HG03439 (cell line): ENCODE measurements around the gene OSBPL6.
A peak's percentile ranks its signal among the peaks of the same experiment; 100 is the strongest.
"Not testable (repeated sequence)": the region's sequence is repeated elsewhere in the genome, so short reads cannot be mapped to it uniquely, and the experiment has no call there.

ENCODE experiments used
- ATAC-seq: cut with Tn5 transposase; IDR thresholded peaks from one replicate; pipeline ENCODE4 v1.9.1; 2021; ENCODE audit warnings: mild to moderate bottlenecking, moderate library complexity; ENCODE audit not compliant: unreplicated experiment

OSBPL6 gene

DNA sequence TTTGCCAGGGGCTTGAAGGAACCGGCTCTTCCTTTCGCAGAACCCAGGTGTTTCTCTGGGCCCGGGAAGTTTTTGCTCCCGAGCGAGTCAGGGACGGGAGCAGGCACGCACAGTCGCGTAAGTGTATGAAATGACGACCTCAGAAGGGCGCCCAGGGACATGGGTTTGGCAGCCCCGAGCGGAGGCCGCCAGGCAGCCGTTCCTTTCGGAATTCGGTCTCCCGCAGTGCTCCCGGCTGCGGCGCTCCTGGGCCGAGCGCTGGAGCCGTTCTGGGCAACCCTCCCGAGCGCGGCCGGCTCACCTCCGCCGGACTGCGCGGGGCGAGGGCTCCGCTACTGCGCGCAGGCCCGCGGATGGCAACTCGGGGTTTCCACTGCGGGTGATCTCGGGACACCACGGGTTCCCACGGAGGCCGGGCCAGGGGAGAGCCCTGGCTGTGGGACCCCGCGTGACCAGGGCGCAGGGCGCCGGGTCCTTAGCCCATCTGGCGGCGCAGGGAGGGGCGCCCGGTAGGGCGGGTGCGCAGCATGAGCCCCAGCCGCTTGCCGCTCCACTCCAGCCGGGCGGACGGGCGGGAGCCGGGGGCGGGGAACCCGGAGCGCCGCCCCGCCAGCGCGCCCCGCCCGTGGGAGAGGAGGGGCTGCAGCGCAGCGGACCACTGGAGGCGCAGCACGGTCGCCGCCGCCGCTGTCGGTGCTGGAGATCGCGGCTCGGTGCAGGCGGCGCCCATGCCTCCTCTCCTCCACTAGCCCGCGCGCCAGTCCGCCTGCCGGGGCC is at the start of gene OSBPL6:
Gene OSBPL6, plus strand, starts transcription at position 690 of the 777 bp plus-strand sequence. CDS start 111,673 bp downstream, outside the sequence.
- ATAC-seq = peak; percentile 87

DNA sequence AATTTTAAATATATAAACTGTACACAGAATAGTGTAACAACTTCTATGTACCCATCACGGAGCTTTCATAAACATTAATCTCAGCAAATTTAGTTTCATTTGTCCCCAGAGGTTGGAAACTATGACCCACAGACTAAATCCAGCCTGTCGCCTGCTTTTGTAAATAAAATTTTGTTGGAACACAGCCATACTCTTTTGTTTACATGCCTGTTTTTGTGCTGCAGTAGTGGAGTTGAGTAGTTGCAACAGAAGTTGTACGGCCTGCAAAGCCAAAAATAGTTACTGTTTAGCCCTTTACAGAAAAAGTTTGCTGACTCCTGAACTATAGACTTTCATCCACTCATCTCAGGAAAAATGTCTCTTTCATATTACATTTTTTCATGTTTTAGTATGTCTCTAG is 42.3 kb upstream of the OSBPL6 start:
- ATAC-seq = no peak

DNA sequence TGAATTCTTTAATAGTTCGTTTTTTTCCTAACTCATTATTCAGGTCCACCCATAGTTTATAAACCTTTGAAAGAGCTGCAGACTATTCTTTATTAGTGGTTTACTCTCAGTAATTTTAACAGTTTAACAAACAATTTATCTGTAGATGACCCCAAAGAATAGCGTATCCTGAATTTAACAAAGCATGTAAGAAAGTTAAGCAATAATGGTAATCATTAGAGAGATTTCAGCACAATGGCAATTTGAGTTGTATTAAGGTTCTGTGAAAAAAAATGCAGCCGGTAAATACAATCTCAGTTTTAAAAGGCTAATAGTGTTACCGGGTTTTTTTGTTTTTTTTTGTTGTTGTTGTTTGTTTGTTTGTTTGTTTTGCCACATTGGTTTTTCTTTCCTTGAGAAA is 41.8 kb upstream of the OSBPL6 start:
- no peak for ATAC-seq

DNA sequence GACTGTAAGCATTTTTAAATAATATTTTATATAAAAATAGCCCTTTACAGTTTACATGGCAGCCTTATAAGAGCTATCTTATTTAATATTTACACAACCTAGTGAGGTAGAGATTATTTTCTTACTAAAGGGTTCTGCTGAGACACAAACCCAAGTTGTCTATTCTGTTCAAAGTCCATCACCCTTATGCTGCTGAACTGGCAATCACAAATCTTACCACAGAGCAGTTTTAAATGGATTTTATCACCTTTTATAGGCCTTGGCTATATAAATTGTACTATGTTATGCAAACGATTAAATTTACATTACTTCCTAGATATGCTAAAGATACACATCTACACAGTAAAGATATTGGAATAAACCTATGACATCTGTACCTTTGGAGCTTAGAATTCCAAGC is 41.3 kb upstream of the OSBPL6 start:
- no peak for ATAC-seq

DNA sequence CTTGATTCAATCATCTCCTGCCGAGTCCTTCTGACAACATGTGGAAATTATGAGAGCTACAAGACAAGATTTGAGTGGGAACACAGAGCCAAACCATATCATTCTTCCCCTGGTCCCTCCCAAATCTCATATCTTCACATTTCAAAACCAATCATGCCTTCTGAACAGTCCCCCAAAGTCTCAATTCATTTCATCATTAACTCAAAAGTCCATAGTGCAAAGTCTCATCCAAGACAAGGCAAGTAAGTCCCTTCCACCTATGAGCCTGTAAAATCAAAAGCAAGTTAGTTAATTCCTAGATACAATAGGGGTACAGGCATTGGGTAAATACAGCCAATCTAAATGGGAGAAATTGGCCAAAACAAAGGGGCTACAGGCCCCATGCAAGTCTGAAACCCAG is 40.4 kb upstream of the OSBPL6 start:
- not testable (repeated sequence) for ATAC-seq

DNA sequence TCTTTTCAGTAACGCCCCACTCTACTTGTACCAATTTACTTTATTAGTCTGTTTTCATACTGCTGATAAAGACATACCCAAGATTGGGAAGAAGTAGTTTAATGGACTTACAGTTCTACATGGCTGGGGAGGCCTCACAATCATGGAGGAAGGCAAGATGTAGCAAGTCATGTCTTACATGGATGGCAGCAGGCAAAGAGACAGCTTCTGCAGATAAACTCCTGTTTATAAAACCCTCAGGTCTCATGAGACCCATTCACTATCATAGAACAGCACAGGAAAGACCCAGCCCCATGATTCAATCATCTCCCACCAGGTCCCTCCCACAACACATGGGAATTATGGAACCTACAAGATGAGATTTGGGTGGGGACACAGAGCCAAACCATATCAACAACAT is 38.8 kb upstream of the OSBPL6 start:
- ATAC-seq = no peak

DNA sequence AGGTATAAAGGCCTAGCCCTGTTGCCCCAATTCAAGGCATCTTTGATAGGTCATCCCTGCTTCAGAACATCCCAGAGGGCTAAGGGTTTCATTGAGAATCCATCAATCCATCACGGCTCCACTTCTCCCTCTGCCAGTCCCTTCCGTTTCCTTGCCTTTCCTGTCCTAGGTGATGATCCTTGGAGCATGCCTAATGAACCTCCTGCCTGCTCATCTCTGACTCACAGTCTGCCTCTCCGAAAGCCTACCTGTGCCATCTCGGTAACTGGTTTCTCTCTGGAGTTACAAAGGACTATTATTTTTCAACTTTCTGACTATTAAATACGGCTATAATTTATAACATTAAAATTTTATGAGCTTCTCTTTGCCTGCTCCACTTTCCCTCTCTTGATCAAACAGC is 36.7 kb upstream of the OSBPL6 start:
- ATAC-seq = no peak

DNA sequence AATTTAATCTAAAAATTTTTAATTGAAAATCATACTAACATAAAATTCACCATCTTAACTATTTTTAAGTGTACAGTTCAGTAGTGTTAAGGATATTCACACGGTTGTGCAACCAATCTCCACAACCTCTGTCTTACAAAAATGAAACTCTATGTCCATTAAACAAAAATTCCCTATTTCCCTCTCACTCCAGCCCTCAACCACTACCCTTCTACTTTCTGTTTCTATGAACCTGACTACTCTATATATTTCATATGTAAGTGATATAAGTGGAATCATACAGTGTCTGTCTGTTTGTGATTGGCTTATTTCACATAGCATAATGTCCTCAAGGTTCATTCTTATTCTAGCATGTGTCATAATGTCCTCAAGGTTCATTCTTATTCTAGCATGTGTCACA is 34.3 kb upstream of the OSBPL6 start:
- ATAC-seq = no peak

DNA sequence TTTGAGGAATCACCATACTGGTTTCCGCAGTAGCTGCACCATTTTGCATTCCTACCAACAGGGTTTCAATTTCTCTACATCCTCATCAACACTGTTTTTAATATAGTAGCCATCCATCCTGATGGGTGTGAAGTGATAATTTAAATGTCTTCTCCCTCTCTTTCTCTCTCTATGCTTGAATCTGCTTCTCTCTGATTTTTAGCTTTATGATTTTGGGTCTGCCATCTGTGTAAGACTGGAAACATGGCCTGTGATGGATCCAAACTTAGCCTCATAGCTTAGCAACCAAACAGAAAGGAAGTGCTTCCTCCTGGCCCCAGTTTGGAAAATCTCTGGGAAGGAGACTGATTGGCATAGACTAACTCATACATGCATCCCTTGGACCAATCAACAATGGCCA is 33.7 kb upstream of the OSBPL6 start:
- no peak for ATAC-seq

DNA sequence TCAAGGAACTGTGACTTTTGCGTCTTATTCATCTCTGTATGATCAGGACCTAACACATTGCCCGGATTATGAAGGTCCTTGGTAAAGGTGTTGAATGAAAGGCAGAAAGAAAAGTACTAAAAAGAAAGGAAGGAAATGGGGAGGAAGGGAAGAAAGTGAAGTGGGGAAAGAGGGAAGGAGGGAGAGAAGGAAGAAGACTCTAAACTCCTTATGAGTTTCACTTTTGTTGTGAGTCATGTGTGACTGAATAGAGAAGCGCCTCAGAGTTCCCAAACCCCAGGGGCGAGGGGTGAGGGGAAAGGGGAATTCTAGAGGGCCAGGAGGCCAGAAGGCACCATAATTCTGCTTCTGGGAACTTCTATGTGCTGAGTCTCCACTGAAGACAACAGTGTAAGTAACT is 30.9 kb upstream of the OSBPL6 start:
- no peak for ATAC-seq

DNA sequence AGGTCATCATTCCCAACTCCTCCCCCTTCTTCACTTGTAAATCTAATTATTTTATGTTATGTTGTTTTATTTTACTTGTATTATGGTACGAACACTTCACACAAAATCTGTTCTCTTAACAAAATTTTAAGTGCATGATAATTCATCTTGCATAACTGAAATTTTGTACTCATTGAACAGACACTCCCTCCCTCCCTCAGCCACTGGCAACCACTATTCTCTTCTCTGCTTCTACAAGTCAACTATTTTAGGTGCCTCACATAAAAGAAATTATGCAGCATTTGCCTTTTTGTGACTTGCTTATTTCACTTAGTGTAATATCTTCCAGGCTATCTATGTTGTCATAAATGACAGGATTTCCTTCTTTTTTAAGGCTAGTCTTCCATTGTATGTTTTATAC is 30.4 kb upstream of the OSBPL6 start:
- no peak for ATAC-seq

DNA sequence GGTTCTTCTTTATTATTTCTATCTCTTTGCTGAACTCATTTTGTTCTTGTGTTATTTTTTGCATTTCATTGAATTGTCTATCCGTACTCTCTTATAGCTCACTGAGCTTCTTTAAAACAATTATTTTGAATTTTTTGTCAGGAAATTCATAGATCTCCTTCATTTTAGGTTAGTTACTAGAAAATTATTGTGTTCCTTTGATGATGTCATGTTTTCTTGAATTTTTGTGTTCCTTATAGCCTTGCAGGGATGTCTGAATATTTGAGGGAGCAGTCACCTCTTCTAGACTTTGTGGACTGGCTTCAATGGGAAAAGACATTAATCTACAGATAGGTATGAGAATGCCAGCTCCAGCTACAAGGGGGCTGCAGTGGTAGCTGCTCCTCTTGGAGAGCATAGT is 20.7 kb upstream of the OSBPL6 start:
- no peak for ATAC-seq

DNA sequence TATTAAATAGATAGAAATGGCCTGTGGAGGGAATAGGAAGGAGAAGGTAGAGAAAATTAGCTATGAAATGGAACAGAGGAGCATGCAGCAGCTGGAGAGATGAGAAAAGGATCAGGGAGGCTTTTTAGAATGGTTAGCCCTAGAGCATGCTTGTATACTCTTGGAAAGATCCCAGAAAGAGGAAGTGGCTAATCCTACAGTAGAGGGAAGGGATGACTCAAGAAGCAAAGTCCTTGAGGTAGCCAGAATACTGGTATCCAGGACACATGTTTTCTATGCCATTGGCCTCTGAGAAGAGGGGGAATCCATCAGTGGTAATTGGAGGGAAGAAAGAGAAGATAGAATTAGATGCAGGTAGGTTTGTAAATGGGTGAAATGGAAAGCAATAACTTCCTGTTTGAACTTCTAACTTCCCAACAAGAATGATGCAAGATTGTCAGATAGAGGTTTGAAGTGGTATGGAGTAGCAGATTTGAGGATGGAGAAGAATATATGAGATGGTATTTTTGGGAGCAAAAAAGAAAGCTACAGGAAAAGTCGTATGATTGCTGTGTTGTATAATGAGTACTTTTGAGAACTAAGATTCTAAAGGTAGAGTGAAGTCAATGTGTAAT is 17.1 kb upstream of the OSBPL6 start:
- ATAC-seq = no peak

DNA sequence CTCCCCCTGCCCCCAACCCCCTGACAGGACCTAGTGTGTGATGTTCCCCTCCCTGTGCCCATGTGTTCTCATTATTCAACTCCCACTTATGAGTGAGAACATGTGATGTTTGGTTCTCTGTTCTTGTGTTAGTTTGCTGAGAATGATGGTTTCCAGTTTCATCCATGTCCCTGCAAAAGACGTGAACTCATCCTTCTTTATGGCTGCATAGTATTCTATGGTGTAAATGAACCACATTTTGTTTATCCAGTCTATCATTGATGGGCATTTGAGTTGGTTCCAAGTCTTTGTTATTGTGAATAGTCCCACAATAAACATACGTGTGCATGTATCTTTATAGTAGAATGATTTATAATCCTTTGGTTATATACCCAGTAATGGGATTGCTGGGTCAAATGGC is 13.7 kb upstream of the OSBPL6 start:
- not testable (repeated sequence) for ATAC-seq

DNA sequence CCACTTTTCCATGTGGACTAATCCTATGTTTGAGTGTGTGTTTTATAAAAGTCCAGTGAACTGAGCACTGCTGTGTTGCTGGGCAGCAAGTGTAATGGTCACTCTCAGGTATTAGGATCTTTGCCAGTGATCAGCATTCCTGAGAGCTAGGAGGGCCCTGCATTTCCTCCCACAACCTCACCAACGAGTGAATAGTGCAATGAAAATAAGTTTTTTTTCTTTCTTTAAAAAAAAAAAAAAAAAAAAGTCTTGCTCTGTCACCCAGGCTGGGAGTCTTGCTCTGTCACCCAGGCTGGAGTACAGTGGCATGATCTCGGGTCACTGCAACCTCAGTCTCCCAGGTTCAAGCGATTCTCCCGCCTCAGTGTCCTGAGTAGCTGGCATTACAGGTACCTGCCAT is 6.5 kb upstream of the OSBPL6 start:
- no peak for ATAC-seq

DNA sequence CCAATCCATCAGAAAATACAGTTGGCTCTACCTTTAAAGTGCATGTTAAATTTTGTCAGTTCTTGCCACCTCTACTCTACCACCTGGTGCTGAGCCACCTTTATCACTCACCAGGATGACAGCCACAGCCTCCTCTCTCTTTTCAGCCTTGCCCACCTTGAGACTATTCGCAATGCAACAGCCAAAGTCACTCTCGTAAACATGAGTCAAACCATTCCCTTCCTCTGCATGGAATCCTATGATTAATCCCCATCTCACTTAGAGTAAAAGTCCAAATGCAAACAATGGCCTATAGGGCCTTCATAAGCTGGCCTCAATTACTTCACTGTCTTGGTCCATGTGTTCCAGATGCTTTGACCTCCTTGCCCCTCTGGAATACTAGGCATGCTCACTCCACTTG is 5.8 kb upstream of the OSBPL6 start:
- no peak for ATAC-seq

DNA sequence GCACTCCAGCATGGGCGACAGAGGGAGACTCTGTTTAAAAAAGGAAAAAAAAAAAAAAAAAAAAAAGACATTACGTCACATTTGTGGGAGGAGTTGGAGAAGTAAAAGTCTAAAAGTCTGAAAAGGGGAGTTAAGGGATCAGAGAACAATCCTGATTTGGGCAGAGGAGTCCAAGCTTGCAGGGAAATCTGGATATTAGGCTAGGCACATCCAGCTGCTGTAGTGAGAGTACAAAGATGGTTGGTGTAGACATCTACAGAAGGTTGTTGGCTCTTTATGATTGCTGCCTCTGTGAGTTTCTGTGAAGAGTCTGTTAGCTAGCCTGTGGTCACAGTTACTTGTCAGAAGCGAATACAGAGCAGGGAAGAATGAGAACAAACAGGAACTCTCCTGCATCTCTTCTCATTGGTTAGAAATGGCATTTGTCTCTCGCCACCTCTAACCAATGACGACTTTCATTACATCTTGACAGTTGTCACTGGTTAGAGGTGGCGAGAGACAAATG is 3.3 kb upstream of the OSBPL6 start:
- ATAC-seq = no peak

DNA sequence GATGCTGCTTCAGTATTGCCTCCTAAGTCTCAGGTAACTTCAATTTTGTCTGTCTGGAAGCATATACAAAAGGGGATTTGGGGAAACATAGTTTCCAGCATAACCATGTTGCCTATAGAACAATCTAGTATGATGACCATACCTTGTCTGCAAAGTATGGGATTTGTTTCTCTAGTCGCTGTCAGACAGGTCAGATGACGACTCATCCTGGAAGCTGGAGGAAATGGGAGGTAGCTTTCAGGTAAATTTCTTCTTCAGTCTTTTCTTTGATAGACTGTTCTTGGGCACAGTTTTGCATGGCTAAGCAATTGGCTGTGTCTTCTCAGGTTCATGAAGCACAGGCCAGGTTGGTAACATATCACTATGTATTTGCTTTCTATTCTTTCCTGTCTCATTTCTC is 2.8 kb upstream of the OSBPL6 start:
- no peak for ATAC-seq

DNA sequence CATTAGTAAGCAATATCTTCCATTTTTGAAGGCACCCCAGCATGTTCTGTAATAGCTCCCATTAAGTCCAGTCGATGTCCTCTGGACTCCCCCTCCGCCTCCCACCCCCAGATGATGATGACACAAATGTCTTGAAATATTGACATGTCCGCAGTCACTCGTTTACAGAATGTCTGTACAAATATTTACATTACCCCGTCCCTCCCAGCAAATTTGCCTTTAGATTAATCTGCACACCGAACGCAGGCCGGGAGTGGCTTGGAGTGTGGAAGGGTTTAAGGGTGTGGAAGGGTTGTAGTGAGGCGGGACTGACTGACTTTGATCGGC is 853 bp upstream of the OSBPL6 start:
- no peak for ATAC-seq

DNA sequence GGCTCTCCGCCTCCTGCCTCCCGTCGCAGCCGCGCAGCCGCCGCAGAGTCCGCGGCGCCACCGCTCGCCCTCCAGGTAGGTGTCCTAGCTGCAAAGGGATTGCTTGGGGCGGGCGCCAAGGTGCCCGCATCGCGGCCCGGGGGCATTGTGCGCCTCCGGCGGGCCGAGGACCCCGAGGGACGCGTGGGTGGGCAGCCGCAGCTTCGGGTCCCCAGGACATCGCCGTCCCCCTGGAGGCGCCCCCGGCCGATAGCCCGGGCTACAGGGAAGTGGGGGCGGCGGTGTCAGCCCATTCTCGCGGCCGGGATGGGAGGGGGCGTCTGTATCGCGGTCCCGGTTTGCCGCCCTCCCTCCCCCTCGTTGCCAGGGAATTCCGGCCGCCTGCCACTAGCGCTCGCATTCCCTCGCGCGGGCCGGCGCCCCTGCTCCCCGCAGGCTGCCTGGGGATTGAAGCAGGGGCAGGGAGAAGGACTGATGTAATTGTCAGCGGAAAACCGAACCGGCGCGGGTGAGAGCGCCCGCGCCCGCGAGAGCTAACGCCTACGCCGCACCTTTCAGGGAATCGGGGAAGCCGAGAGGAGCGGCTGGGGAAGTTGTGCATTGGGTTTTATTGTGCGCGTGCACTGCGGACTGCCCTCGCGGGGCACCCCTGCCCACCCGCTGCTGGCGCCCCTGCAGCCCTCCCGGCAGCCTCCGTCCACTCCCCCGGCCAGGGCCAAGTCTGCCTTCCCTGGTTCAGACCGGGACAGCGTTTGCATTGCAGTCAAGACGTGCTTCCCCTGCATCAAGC is 483 bp downstream of the OSBPL6 start:
- ATAC-seq = peak; percentile 21

DNA sequence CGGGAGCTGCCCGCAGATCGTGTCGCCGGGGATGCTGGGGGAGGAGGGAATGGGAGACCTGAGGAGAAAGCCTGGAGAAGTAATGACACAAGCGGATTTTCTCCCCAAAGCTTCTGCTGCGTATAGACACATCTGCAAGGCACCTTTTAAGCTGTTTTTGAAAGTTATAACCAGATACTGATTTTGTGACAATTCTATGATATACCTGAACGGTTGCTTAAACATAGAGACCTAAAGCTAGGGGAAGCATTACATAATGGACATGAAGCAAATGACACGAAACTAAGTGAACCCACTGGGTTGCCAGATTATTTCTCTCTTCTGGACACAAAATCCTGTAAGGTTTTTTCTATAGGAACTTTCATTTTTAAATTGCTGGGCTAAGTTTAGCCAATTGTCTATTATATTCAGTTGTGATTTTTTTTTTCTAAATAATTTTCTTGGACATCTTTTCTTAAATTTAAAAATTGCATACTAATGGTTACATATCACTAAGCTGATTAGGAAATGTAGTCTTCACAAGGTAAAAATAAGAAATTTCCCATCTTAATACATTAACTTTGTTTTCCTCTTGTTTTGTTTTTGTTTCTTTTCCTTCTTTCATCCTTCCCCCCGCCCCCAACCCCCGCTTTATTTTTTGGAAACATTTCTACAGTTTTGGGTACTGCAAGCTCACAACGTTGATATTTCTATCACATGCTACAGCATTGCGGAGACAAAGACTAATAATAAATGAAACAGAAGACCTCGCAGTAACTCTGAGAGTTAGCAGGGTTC is 1.3 kb downstream of the OSBPL6 start:
- ATAC-seq = no peak
